Skin of body (tissue), 2 donors: ENCODE measurements around the gene ENDOG. TPM values are rescaled to one million over a fixed set of nuclear protein-coding genes. Genes with fewer than 3 reads are reported as not detected.

Experiments
- DNase-seq: peaks from one replicate; lab custom pipeline; 2025; lab: John Stamatoyannopoulos, UW
- total RNA-seq: library from RNA; depleted of rRNA; stranded (reverse); fragments of >200 nt; gene quantifications from one replicate; pipeline ENCODE4 v1.2.3, GENCODE V29; 2014

ENDOG gene
- total RNA-seq, 1 donor from 2014 or later, result 7.0 TPM

- DNase-seq, result no peak
Observed at GRCh38 chr9:128800061-128800460, 18.2 kb upstream of the ENDOG start.

- no peak for DNase-seq
Observed at GRCh38 chr9:128802482-128802881, 15.8 kb upstream of the ENDOG start.

- DNase-seq, result no peak
Observed at GRCh38 chr9:128805661-128806060, 12.6 kb upstream of the ENDOG start.

GRCh38 chr9:128807827-128808226 is 10.5 kb upstream of the ENDOG start:
- DNase-seq, result no peak

GRCh38 chr9:128808543-128808942 is 9.8 kb upstream of the ENDOG start:
- DNase-seq, result no peak

GRCh38 chr9:128809036-128809599 is 9.2 kb upstream of the ENDOG start:
- no peak for DNase-seq

GRCh38 chr9:128809831-128810230 is 8.5 kb upstream of the ENDOG start:
- no peak for DNase-seq

- no peak for DNase-seq
Observed at GRCh38 chr9:128810873-128811272, 7.4 kb upstream of the ENDOG start.

- no peak for DNase-seq
Observed at GRCh38 chr9:128818839-128819715, 777 bp downstream of the ENDOG start.

GRCh38 chr9:128819716-128820664 is 1.7 kb downstream of the ENDOG start:
- no peak for DNase-seq

- no peak for DNase-seq
Observed at GRCh38 chr9:128820665-128821583, 2.6 kb downstream of the ENDOG start.

- DNase-seq, result no peak
Observed at GRCh38 chr9:128821584-128822406, 3.5 kb downstream of the ENDOG start.

- no peak for DNase-seq
Observed at GRCh38 chr9:128822407-128823042, 4.2 kb downstream of the ENDOG start.

- DNase-seq, result no peak
Observed at GRCh38 chr9:128823362-128823902, 5.1 kb downstream of the ENDOG start.

- no peak for DNase-seq
Observed at GRCh38 chr9:128823903-128824406, 5.7 kb downstream of the ENDOG start.

- no peak for DNase-seq
Observed at GRCh38 chr9:128824911-128825310, 6.6 kb downstream of the ENDOG start.

- no peak for DNase-seq
Observed at GRCh38 chr9:128825923-128826700, 7.8 kb downstream of the ENDOG start.

- no peak for DNase-seq
Observed at GRCh38 chr9:128828267-128828666, 10.0 kb downstream of the ENDOG start.
